HepG2 (cell line): Measurements from ENCODE around the gene NSMF. TPM values are rescaled to one million over a fixed set of nuclear protein-coding genes. Genes with fewer than 3 reads are reported as not detected.

ENCODE experiments used
- ATAC-seq: fragments of 200-7000 bp; cut with Tn5 transposase; 3 replicates; pipeline ENCODE4 v1.9.1; 2020; ENCODE audit warnings: mild to moderate bottlenecking, moderate library complexity
- BruUV-seq: library from RNA; stranded (reverse); fragments of 400-500 nt; replicated peaks from 2 replicates; lab custom pipeline; 2021; lab: Mats Ljungman, UMichigan
- CTCF ChIA-PET: fragments of 300-600 bp; formaldehyde crosslinking; extraction: SDS; loops from one replicate; lab custom pipeline; 2021; ENCODE audit warnings: low total read pairs, inconsistent platforms, low intra/inter-chr PET ratio; lab: Yijun Ruan, JAX
- POLR2A ChIA-PET: fragments of 350-600 bp; sonication (Branson Sonifier 250); formaldehyde crosslinking; loops from one replicate; lab custom pipeline; 2020; ENCODE audit warnings: antibody characterized with exemption, inconsistent platforms; lab: Yijun Ruan, JAX
- DNase-seq: peaks from one replicate; pipeline ENCODE4 v3.0.0-alpha.2; 2015; ENCODE audit warnings: low spot score
- FAIRE-seq: peaks from 3 replicates; lab custom pipeline; 2011; peaks lifted over from hg19 to GRCh38; lab: Jason Lieb, UNC
- H2AFZ ChIP-seq: one replicate; pipeline ENCODE4 v1.6.1; 2011; ENCODE audit warnings: low read length, inconsistent platforms
- H3K27ac ChIP-seq: fragments of 300-600 bp; 3 replicates; pipeline ENCODE4 v1.8.0; 2011; ENCODE audit warnings: mixed run types, mild to moderate bottlenecking, mixed read lengths, low read length, inconsistent platforms; ENCODE audit not compliant: insufficient read depth; ENCODE audit errors: extremely low read length
- H3K27me3 ChIP-seq, 2 experiments: fragments of 200-600 bp in 1 of 2; 2 replicates in 1 of 2; 3 replicates in 1 of 2; pipeline versions ENCODE4 v1.6.0 to v1.8.0; 2011; ENCODE audit warnings: low read length in 2 of 2, mild to moderate bottlenecking in 2 of 2, moderate library complexity in 2 of 2, inconsistent platforms in 1 of 2; ENCODE audit not compliant: insufficient read depth in 2 of 2, control insufficient read depth in 1 of 2
- H3K36me3 ChIP-seq, 2 experiments: fragments of 200-600 bp in 1 of 2; replicated peaks in 1 of 2; 2 replicates in 1 of 2; 3 replicates in 1 of 2; pipeline versions ENCODE4 v1.5.1 to v1.8.0; 2011; ENCODE audit warnings: low read length in 2 of 2, inconsistent platforms in 1 of 2; ENCODE audit not compliant: insufficient read depth in 2 of 2, control insufficient read depth in 1 of 2
- H3K4me1 ChIP-seq: 2 replicates; pipeline ENCODE4 v1.5.1; 2012; ENCODE audit warnings: low read length, inconsistent platforms; ENCODE audit not compliant: insufficient read depth
- H3K4me2 ChIP-seq: 2 replicates; pipeline ENCODE4 v1.6.0; 2011; ENCODE audit warnings: low read depth, low read length, inconsistent platforms
- H3K4me3 ChIP-seq, 3 experiments: fragments of 200-600 bp in 1 of 3; sonication (generic), shearing (Covaris generic) in 1 of 3; replicated peaks in 1 of 3; 2 replicates each; pipeline ENCODE4 v1.5.1; 2011 to 2016; ENCODE audit warnings: low read length in 3 of 3, inconsistent platforms in 2 of 3, low read depth in 2 of 3, mild to moderate bottlenecking in 2 of 3, control low read depth in 1 of 3, mixed read lengths in 1 of 3; ENCODE audit not compliant: insufficient read depth in 1 of 3
- H3K79me2 ChIP-seq: one replicate; pipeline ENCODE4 v1.6.1; 2011; ENCODE audit warnings: low read length, inconsistent platforms; ENCODE audit not compliant: insufficient read depth
- H3K9ac ChIP-seq: 2 replicates; pipeline ENCODE4 v1.6.0; 2011; ENCODE audit warnings: mild to moderate bottlenecking, low read depth, low read length, inconsistent platforms; ENCODE audit not compliant: insufficient read depth
- H3K9me3 ChIP-seq: 2 replicates; pipeline ENCODE4 v1.5.1; 2012; ENCODE audit warnings: mild to moderate bottlenecking, low read length
- H4K20me1 ChIP-seq: 2 replicates; pipeline ENCODE4 v1.6.0; 2011; ENCODE audit warnings: inconsistent platforms, mild to moderate bottlenecking, low read length, moderate library complexity; ENCODE audit not compliant: insufficient read depth
- AGO1 ChIP-seq: fragments of 200-400 bp; formaldehyde crosslinking; IDR thresholded peaks from 2 replicates; pipeline ENCODE4 v1.6.1; 2017; ENCODE audit warnings: mild to moderate bottlenecking, low read depth, low read length, moderate library complexity; ENCODE audit not compliant: poor library complexity, severe bottlenecking
- ARNT2 ChIP-seq: sonication (generic); formaldehyde crosslinking; IDR thresholded peaks from 2 replicates; pipeline ENCODE4 v1.8.0; 2022; ENCODE audit warnings: mild to moderate bottlenecking, low read depth, missing genetic modification reagents, moderate library complexity
- ATAD3A ChIP-seq: sonication (generic); formaldehyde crosslinking; IDR thresholded peaks from 2 replicates; pipeline ENCODE4 v1.4.0; 2020; ENCODE audit warnings: missing genetic modification reagents
- DR1 ChIP-seq: sonication (generic); formaldehyde crosslinking; IDR thresholded peaks from 2 replicates; pipeline ENCODE4 v1.8.0; 2021; ENCODE audit warnings: mild to moderate bottlenecking, missing genetic modification reagents, inconsistent platforms
- KDM2A ChIP-seq: sonication (generic); formaldehyde crosslinking; IDR thresholded peaks from 2 replicates; pipeline ENCODE4 v1.4.0; 2020; ENCODE audit warnings: low read depth, missing genetic modification reagents, borderline replicate concordance
- NFE2L1 ChIP-seq: sonication (generic); formaldehyde crosslinking; IDR thresholded peaks from 2 replicates; pipeline ENCODE4 v1.4.0; 2020; ENCODE audit warnings: missing genetic modification reagents, mild to moderate bottlenecking, borderline replicate concordance
- NRL ChIP-seq: sonication (generic); formaldehyde crosslinking; IDR thresholded peaks from 2 replicates; pipeline ENCODE4 v1.5.0; 2020; ENCODE audit warnings: missing genetic modification reagents, mild to moderate bottlenecking, moderate library complexity, borderline replicate concordance
- ZFP36 ChIP-seq: fragments of 150-350 bp; IDR thresholded peaks from 2 replicates; pipeline ENCODE4 v1.6.1; 2018; ENCODE audit warnings: borderline replicate concordance, low read length, low read depth; ENCODE audit not compliant: partially characterized antibody
- ZNF747 ChIP-seq: sonication (generic); formaldehyde crosslinking; IDR thresholded peaks from 2 replicates; pipeline ENCODE4 v1.8.1; 2023; ENCODE audit warnings: missing genetic modification reagents, mild to moderate bottlenecking, borderline replicate concordance
- whole genome bisulfite sequencing: methylation state at CpG from one replicate; pipeline ENCODE4 v1.1.6; 2017; ENCODE audit warnings: low lambda C conversion rate; 5-methylcytosine and 5-hydroxymethylcytosine counted together
- in situ Hi-C: cut with HindIII; loops from 2 replicates; pipeline ENCODE4 v1.10.0; 2017; ENCODE audit warnings: low pct_unique_long_range_greater_than_20kb; ENCODE audit not compliant: extremely low pct_ligation_motif_present
- intact Hi-C: fragments of 100-400 bp; cut with micrococcal nuclease; formaldehyde crosslinking; loops from one replicate; pipeline ENCODE4 v1.10.0; 2022; ENCODE audit not compliant: unreplicated experiment
- polyA plus RNA-seq, 8 experiments: library from polyadenylated mRNA; depleted of rRNA in 3 of 8; stranded (reverse) in 7 of 8; unstranded in 1 of 8; fragments of >200 nt; fragmentation: Illumina TruSeq in 4 of 8; extraction: Trizol in 4 of 8; gene quantifications; 2 replicates each; pipeline versions ENCODE4 v1.2.1 to v1.2.3, GENCODE V29; 2011 to 2016; ENCODE audit warnings: low read depth in 4 of 8, missing spikeins in 1 of 8, mixed read lengths in 1 of 8; ENCODE audit not compliant: insufficient read depth in 1 of 8
- total RNA-seq, 5 experiments: library from RNA; depleted of rRNA; stranded (reverse); fragments of >200 nt; fragmentation: Illumina TruSeq; extraction: Trizol; gene quantifications; 2 replicates each; pipeline ENCODE4 v1.2.3, GENCODE V29; 2016; ENCODE audit warnings: low read depth in 1 of 5

Gene NSMF
- total and polyA plus RNA-seq, 2 of the 13 experiments (the other 11 are each of a cell fraction or from before 2014, with no cell fraction given), result 44.3 to 183 TPM

GRCh38 chr9:137436761-137437600 lies 22.2 kb downstream of the NSMF start:
- H3K4me1 ChIP-seq, result peaks cover 24% of the 10 kb centered on the region
- peaks cover 11 to 35% of the 10 kb centered on the region in 2 experiments; a peak in 3 of 5 replicates for H3K27me3 ChIP-seq
- no peaks in the 10 kb centered on the region for H3K9me3 ChIP-seq
- H2AFZ ChIP-seq, result no peak overlapping the region
- no TSS peak for BruUV-seq
- ChIA-PET CTCF (no interaction called here), POLR2A (no interaction called here)
- TF ChIP-seq ARNT2 (CRISPR knock-in tag) (no peak), DR1 (CRISPR knock-in tag) (no peak), KDM2A (CRISPR knock-in tag) (0 out of 2 replicates have a peak, but pooled peaks have one; percentile 18), ZFP36 (peak; percentile 42), AGO1 (peak; percentile 29), NFE2L1 (CRISPR knock-in tag) (no peak), NRL (CRISPR knock-in tag) (no peak), ATAD3A (CRISPR knock-in tag) (no peak), ZNF747 (no peak)
- in situ Hi-C loops, result no loop called here
- no peaks in the 10 kb centered on the region for H3K36me3 ChIP-seq
- no peaks in the 10 kb centered on the region for H4K20me1 ChIP-seq
- FAIRE-seq (no peak), DNase-seq (no peak), ATAC-seq (no peak)
- H3K4me2 ChIP-seq, result 0 out of 2 replicates have a peak overlapping the region, but pooled peaks have one; percentile 68
- 68% methylated on average over 5 of the region's 24 CpGs for WGBS
- no peak overlapping the region for H3K27ac ChIP-seq
- intact Hi-C loops, result no loop called here
- no peaks in the 10 kb centered on the region for H3K79me2 ChIP-seq
- no peak overlapping the region for H3K9ac ChIP-seq
- 0 out of 6 replicates have a peak overlapping the region, but pooled peaks of 1 of the 3 experiments have one; percentile 59 for H3K4me3 ChIP-seq
